HL-60 (cell line): ENCODE measurements around the gene ELOVL6.

ENCODE experiments used
- DNase-seq, 2 experiments: peaks; one replicate each; pipeline ENCODE4 v3.0.0-alpha.2; 2010 to 2020; ENCODE audit warnings: low read depth in 1 of 2, low spot score in 1 of 2
- H3K27ac ChIP-seq: fragments of 250-450 bp; sonication (Bioruptor Pico); replicated peaks from 2 replicates; pipeline ENCODE4 v1.5.1; 2020; ENCODE audit warnings: mild to moderate bottlenecking, moderate library complexity
- H3K27me3 ChIP-seq: fragments of 250-450 bp; sonication (Bioruptor Pico); 2 replicates; pipeline ENCODE4 v1.5.1; 2021; ENCODE audit warnings: mild to moderate bottlenecking, moderate library complexity; ENCODE audit not compliant: insufficient read depth, poor library complexity, severe bottlenecking
- H3K4me3 ChIP-seq: replicated peaks from 2 replicates; pipeline ENCODE4 v1.5.1; 2011; ENCODE audit warnings: mild to moderate bottlenecking, control low read depth, low read length; ENCODE audit not compliant: insufficient read depth
- CTCF ChIP-seq: IDR thresholded peaks from one replicate; pipeline ENCODE4 v1.5.1; 2011; ENCODE audit warnings: low read length, control low read depth, inconsistent platforms; ENCODE audit not compliant: insufficient read depth
- GABPA ChIP-seq: IDR thresholded peaks from 2 replicates; pipeline ENCODE4 v1.6.1; 2012; ENCODE audit warnings: low read depth
- POLR2AphosphoS5 ChIP-seq: IDR thresholded peaks from 2 replicates; pipeline ENCODE4 v1.6.1; 2012; ENCODE audit warnings: low read depth
- SPI1 ChIP-seq: IDR thresholded peaks from 2 replicates; pipeline ENCODE4 v1.6.1; 2012; ENCODE audit warnings: low read depth, mild to moderate bottlenecking, borderline replicate concordance
- TF ChIP-seq, protein P1 (sequence below): IDR thresholded peaks from 2 replicates; pipeline ENCODE4 v1.6.1; 2012; ENCODE audit warnings: low read depth; ENCODE audit not compliant: insufficient replicate concordance

The ELOVL6 gene

GRCh38 chr4:110207233-110207632 is 8.8 kb upstream of the ELOVL6 start:
- DNase-seq = no peak
- no peaks in the 10 kb centered on the region for H3K27me3 ChIP-seq
- no peak overlapping the region for H3K27ac ChIP-seq
- TF ChIP-seq, protein P1, sequence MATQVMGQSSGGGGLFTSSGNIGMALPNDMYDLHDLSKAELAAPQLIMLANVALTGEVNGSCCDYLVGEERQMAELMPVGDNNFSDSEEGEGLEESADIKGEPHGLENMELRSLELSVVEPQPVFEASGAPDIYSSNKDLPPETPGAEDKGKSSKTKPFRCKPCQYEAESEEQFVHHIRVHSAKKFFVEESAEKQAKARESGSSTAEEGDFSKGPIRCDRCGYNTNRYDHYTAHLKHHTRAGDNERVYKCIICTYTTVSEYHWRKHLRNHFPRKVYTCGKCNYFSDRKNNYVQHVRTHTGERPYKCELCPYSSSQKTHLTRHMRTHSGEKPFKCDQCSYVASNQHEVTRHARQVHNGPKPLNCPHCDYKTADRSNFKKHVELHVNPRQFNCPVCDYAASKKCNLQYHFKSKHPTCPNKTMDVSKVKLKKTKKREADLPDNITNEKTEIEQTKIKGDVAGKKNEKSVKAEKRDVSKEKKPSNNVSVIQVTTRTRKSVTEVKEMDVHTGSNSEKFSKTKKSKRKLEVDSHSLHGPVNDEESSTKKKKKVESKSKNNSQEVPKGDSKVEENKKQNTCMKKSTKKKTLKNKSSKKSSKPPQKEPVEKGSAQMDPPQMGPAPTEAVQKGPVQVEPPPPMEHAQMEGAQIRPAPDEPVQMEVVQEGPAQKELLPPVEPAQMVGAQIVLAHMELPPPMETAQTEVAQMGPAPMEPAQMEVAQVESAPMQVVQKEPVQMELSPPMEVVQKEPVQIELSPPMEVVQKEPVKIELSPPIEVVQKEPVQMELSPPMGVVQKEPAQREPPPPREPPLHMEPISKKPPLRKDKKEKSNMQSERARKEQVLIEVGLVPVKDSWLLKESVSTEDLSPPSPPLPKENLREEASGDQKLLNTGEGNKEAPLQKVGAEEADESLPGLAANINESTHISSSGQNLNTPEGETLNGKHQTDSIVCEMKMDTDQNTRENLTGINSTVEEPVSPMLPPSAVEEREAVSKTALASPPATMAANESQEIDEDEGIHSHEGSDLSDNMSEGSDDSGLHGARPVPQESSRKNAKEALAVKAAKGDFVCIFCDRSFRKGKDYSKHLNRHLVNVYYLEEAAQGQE = no peak
- TF ChIP-seq POLR2AphosphoS5 (no peak), GABPA (no peak), SPI1 (no peak), CTCF (no peak)
- no peak overlapping the region for H3K4me3 ChIP-seq

DNA sequence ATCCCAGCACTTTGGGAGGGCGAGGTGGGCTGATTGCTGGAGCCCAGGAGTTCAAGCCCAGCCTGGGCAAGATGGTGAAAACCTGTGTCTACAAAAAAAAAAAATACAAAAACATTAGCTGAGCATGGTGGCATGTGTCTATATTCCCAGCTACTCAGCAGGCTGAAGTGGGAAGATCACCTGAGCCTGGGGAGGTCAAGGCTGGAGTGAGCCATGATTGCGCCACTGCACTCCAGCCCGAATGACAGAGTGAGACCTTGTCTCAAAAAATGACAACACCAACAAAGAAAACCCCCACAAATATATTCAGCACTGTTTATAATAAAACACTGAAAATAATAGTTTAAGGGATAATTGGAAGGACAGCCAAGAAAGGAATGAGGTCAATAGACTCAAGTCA is 3.6 kb upstream of the ELOVL6 start:
- TF ChIP-seq GABPA = no peak
- TF ChIP-seq, protein P1 = no peak
- TF ChIP-seq POLR2AphosphoS5 = no peak
- TF ChIP-seq CTCF = no peak
- H3K4me3 ChIP-seq = no peak overlapping the region
- no peak overlapping the region for H3K27ac ChIP-seq
- peaks cover 24% of the 10 kb centered on the region for H3K27me3 ChIP-seq
- no peak for DNase-seq

- Histone ChIP-seq H3K27ac (no peak overlapping the region), H3K4me3 (no peak overlapping the region), H3K27me3 (peaks cover 24% of the 10 kb centered on the region)
- no peak for DNase-seq
- TF ChIP-seq CTCF = no peak
- TF ChIP-seq POLR2AphosphoS5 = no peak
- TF ChIP-seq, protein P1 = no peak
- no peak for TF ChIP-seq GABPA
- TF ChIP-seq SPI1 = no peak
Observed at GRCh38 chr4:110201502-110201901, 3.1 kb upstream of the ELOVL6 start.
